K562 (cell line): ENCODE measurements around the gene LZTR1. TPM values are rescaled to one million over a fixed set of nuclear protein-coding genes. Genes with fewer than 3 reads are reported as not detected.
A peak's percentile ranks its signal among the peaks of the same experiment; 100 is the strongest.

Source experiments
- ATAC-seq: fragments of 200-7000 bp; cut with Tn5 transposase; 3 replicates; pipeline ENCODE4 v1.9.1; 2020; ENCODE audit warnings: moderate library complexity
- BruUV-seq: library from RNA; stranded (reverse); fragments of 400-500 nt; replicated peaks from 2 replicates; lab custom pipeline; 2021; lab: Mats Ljungman, UMichigan
- CTCF ChIA-PET: fragments of 300-600 bp; formaldehyde crosslinking; extraction: SDS; loops from one replicate; lab custom pipeline; 2021; ENCODE audit warnings: low intra/inter-chr PET ratio; lab: Yijun Ruan, JAX
- POLR2A ChIA-PET: fragments of 300-600, 350-650 bp; sonication (Branson Sonifier 250); formaldehyde crosslinking; extraction: SDS; loops from one replicate; lab custom pipeline; 2021; ENCODE audit warnings: antibody characterized with exemption, inconsistent platforms; lab: Yijun Ruan, JAX
- DNase-seq, 4 experiments: peaks; one replicate each; pipeline versions ENCODE4 v3.0.0 to v3.0.0-alpha.2; 2011 to 2018; ENCODE audit warnings: low spot score in 3 of 4, mixed read lengths in 3 of 4; ENCODE audit errors: extremely low read depth in 1 of 4
- FAIRE-seq: peaks from 2 replicates; lab custom pipeline; 2011; peaks lifted over from hg19 to GRCh38; lab: Jason Lieb, UNC
- H2AFZ ChIP-seq: 2 replicates; pipeline ENCODE4 v1.6.0; 2011; ENCODE audit warnings: low read depth, low read length, control low read depth, inconsistent platforms
- H3K27ac ChIP-seq: fragments of 200-600 bp; 3 replicates; pipeline ENCODE4 v1.8.0; 2011; ENCODE audit warnings: low read depth, mild to moderate bottlenecking, control low read depth, inconsistent platforms, low read length, moderate library complexity, mixed read lengths; ENCODE audit errors: extremely low read depth
- H3K27me3 ChIP-seq, 2 experiments: fragments of 300-600 bp in 1 of 2; 2 replicates in 1 of 2; 3 replicates in 1 of 2; pipeline versions ENCODE4 v1.6.0 to v1.8.0; 2011; ENCODE audit warnings: inconsistent platforms in 2 of 2, low read length in 2 of 2, mild to moderate bottlenecking in 1 of 2, mixed read lengths in 1 of 2, moderate library complexity in 1 of 2; ENCODE audit not compliant: control insufficient read depth in 2 of 2, insufficient read depth in 2 of 2
- H3K36me3 ChIP-seq: fragments of 300-600 bp; 3 replicates; pipeline ENCODE4 v1.8.0; 2011; ENCODE audit warnings: mild to moderate bottlenecking, low read length, inconsistent platforms; ENCODE audit not compliant: control insufficient read depth, insufficient read depth
- H3K4me1 ChIP-seq, 2 experiments: fragments of 200-600 bp in 1 of 2; replicated peaks in 1 of 2; 2 replicates in 1 of 2; 3 replicates in 1 of 2; pipeline versions ENCODE4 v1.5.1 to v1.8.0; 2011; ENCODE audit warnings: inconsistent platforms in 2 of 2, low read length in 2 of 2, mild to moderate bottlenecking in 1 of 2, mixed read lengths in 1 of 2, moderate library complexity in 1 of 2; ENCODE audit not compliant: control insufficient read depth in 2 of 2, insufficient read depth in 2 of 2
- H3K4me2 ChIP-seq: 2 replicates; pipeline ENCODE4 v1.6.1; 2011; ENCODE audit warnings: low read length, control low read depth, inconsistent platforms, mixed read lengths; ENCODE audit not compliant: insufficient read depth
- H3K4me3 ChIP-seq: fragments of 200-600 bp; sonication (generic), shearing (Covaris generic); 2 replicates; pipeline ENCODE4 v1.5.1; 2016; ENCODE audit warnings: control low read depth, inconsistent platforms
- H3K79me2 ChIP-seq: fragments of 200-600 bp; 3 replicates; pipeline ENCODE4 v1.8.0; 2011; ENCODE audit warnings: low read length, inconsistent platforms; ENCODE audit not compliant: control insufficient read depth, insufficient read depth
- H3K9ac ChIP-seq, 2 experiments: 2 replicates each; pipeline versions ENCODE4 v1.6.0 to v1.6.1; 2011; ENCODE audit warnings: low read depth in 2 of 2, low read length in 2 of 2, control low read depth in 1 of 2, inconsistent platforms in 1 of 2, mild to moderate bottlenecking in 1 of 2, mixed read lengths in 1 of 2; ENCODE audit not compliant: insufficient read depth in 1 of 2
- H3K9me1 ChIP-seq: one replicate; pipeline ENCODE4 v1.6.0; 2011; ENCODE audit warnings: inconsistent platforms, mild to moderate bottlenecking, low read length, moderate library complexity; ENCODE audit not compliant: control insufficient read depth, insufficient read depth
- H3K9me3 ChIP-seq: replicated peaks from 2 replicates; pipeline ENCODE4 v1.5.1; 2011; ENCODE audit warnings: low read depth, low read length, inconsistent platforms; ENCODE audit not compliant: control insufficient read depth, insufficient read depth
- H4K20me1 ChIP-seq: replicated peaks from 2 replicates; pipeline ENCODE4 v1.6.1; 2011; ENCODE audit warnings: low read length, inconsistent platforms, mixed read lengths; ENCODE audit not compliant: control insufficient read depth, insufficient read depth
- ARID2 ChIP-seq: fragments of 450-650 bp; IDR thresholded peaks from 2 replicates; pipeline ENCODE4 v1.6.1; 2017; ENCODE audit warnings: antibody characterized with exemption, mild to moderate bottlenecking
- CHCHD3 ChIP-seq: fragments of 250-450 bp; sonication (Bioruptor Pico); IDR thresholded peaks from 2 replicates; pipeline ENCODE4 v2.1.2; 2022; ENCODE audit warnings: mild to moderate bottlenecking
- CHD4 ChIP-seq: fragments of 200-600 bp; sonication (generic); IDR thresholded peaks from 3 replicates; pipeline ENCODE4 v1.6.1; 2012; ENCODE audit warnings: low read depth, mild to moderate bottlenecking, mixed read lengths, low read length, inconsistent platforms; ENCODE audit not compliant: insufficient read depth, insufficient replicate concordance, poor library complexity, severe bottlenecking
- CREM ChIP-seq: IDR thresholded peaks from 2 replicates; pipeline ENCODE4 v1.6.1; 2014; ENCODE audit warnings: antibody characterized with exemption, low read depth
- KDM1A ChIP-seq, 2 experiments: fragments of 450-650 bp; IDR thresholded peaks; 2 replicates each; pipeline ENCODE4 v1.6.1; 2016; ENCODE audit warnings: mild to moderate bottlenecking in 2 of 2
- POLR3G ChIP-seq: IDR thresholded peaks from 2 replicates; pipeline ENCODE4 v1.6.1; 2011; ENCODE audit not compliant: insufficient read length, insufficient replicate concordance; ENCODE audit errors: extremely low read depth
- PTRF ChIP-seq: fragments of 450-650 bp; IDR thresholded peaks from 2 replicates; pipeline ENCODE4 v1.6.1; 2016; ENCODE audit warnings: mild to moderate bottlenecking, missing genetic modification characterization, missing compliant biosample characterization
- TGIF2 ChIP-seq: sonication (generic); formaldehyde crosslinking; IDR thresholded peaks from 2 replicates; pipeline ENCODE4 v1.8.1; 2022; ENCODE audit warnings: mild to moderate bottlenecking, missing genetic modification reagents, moderate library complexity
- ZBTB17 ChIP-seq: fragments of 450-650 bp; formaldehyde crosslinking; IDR thresholded peaks from 2 replicates; pipeline ENCODE4 v1.4.0; 2020; ENCODE audit warnings: mild to moderate bottlenecking
- ZNF445 ChIP-seq: fragments of 250-450 bp; sonication (Bioruptor Pico); IDR thresholded peaks from 2 replicates; pipeline ENCODE4 v1.4.0; 2020; ENCODE audit warnings: low read depth, mild to moderate bottlenecking, moderate library complexity
- ZNF507 ChIP-seq: conservative IDR thresholded peaks from 2 replicates; pipeline ENCODE4 v1.6.1; 2017; ENCODE audit warnings: missing genetic modification characterization, missing compliant biosample characterization
- WGBS: fragments of 100-300 bp; shearing (Covaris generic); methylation state at CpG from one replicate; pipeline ENCODE4 v1.1.6; 2016; ENCODE audit warnings: low coverage, mixed read lengths; ENCODE audit not compliant: insufficient coverage; ENCODE audit errors: missing lambda C conversion rate; 5-methylcytosine and 5-hydroxymethylcytosine counted together
- in situ Hi-C: fragments of 300-500 bp; cut with MboI; formaldehyde crosslinking; loops from 4 replicates; pipeline ENCODE4 v1.15.0; 2018; ENCODE audit warnings: inconsistent platforms, mixed read lengths
- intact Hi-C: fragments of 100-400 bp; cut with micrococcal nuclease; formaldehyde crosslinking; loops from 2 replicates; pipeline ENCODE4 v1.14.2; 2022
- polyA plus RNA-seq, 8 experiments: library from polyadenylated mRNA; depleted of rRNA in 4 of 8; stranded (reverse) in 5 of 8; unstranded in 3 of 8; fragments of >200 nt; fragmentation: Nextera tagmentation in 2 of 8; fragmentation: Illumina TruSeq in 1 of 8; extraction: Ambion mirVana in 2 of 8; extraction: Trizol in 1 of 8; gene quantifications; 2 replicates each; pipeline versions ENCODE4 v1.2.1 to v1.2.3, GENCODE V29; 2011 to 2014; ENCODE audit warnings: inconsistent platforms in 1 of 8, missing spikeins in 1 of 8
- total RNA-seq, 7 experiments: library from RNA; depleted of rRNA in 6 of 7; stranded (reverse); fragments of >200 nt in 6 of 7; fragmentation: Illumina TruSeq in 2 of 7; extraction: Trizol in 2 of 7; gene quantifications; 2 replicates each; pipeline versions ENCODE4 v1.2.1 to v1.2.3, GENCODE V29; 2011 to 2021; ENCODE audit warnings: low replicate concordance in 1 of 7
- TF ChIP-seq, protein P1 (sequence below): sonication (generic); formaldehyde crosslinking; IDR thresholded peaks from 2 replicates; pipeline ENCODE4 v1.9.0; 2022; ENCODE audit warnings: mild to moderate bottlenecking, missing genetic modification reagents
- TF ChIP-seq, protein P2 (sequence below): fragments of 250-450 bp; sonication (Bioruptor Pico); IDR thresholded peaks from 2 replicates; pipeline ENCODE4 v1.9.0; 2021; ENCODE audit warnings: mild to moderate bottlenecking, inconsistent platforms
- TF ChIP-seq, protein P3 (sequence below): fragments of 250-450 bp; sonication (Bioruptor Pico); IDR thresholded peaks from 2 replicates; pipeline ENCODE4 v1.5.0; 2021
- TF ChIP-seq, protein P4 (sequence below): fragments of 450-650 bp; formaldehyde crosslinking; IDR thresholded peaks from 2 replicates; pipeline ENCODE4 v1.4.0; 2020; ENCODE audit warnings: mild to moderate bottlenecking, moderate library complexity

The LZTR1 gene
- total and polyA plus RNA-seq, 9 of the 15 experiments (the other 6 are each of a cell fraction or from before 2014, with no cell fraction given) = 2.2 to 135 (median 63.0) TPM

DNA sequence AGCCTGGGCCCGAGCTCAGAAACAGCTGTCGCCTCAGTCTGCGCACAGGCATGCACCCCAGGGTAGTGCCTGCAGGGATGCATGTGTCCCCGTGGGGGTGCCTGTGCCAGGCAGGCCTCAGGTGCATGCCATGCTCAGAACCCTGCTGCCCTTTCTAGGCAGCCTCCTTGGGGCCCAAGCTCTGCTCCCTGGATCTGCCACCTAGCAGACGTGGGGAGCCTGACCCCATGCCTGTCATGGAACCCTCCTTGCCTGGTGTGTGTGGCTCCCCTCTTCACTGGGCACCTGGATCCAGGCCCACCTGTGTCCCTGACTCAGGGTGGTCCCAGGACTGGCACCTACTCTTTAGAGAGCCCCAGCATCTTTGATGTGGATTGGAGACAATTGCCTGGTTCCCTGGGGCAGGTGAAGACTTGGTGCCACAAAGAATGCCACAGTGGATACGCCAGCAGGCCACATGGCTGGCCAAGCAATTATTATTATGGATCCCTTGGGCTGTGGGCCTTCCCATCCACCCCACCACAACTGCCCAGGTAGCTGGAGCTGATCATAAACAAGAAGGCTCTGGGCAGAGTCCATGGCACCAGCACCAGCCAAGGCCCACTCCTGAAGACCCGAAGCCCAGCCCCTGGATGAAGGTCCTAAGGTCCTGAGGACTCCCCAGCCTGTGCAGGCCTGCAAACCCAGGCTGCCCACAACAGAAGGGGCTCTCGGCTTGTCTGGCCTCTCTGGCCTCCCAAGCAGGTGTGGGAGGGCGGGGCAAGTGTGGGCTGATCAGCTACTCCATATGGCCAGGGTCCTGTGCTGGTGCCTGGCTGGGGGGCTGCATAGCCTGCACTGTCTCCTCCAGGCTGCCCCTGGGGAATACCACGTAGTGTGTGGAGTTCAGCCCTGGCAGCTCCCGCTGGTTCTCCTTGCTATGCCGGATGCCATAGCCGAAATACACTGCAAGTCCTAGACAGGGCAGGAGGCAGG, 46.5 kb downstream of the LZTR1 start:
- in situ Hi-C loops (no loop called here), intact Hi-C loops (no loop called here)
- H4K20me1 ChIP-seq = peaks cover 50% of the 10 kb centered on the region
- peaks cover 45 to 83% of the 10 kb centered on the region in 2 experiments; a peak in 4 of 5 replicates for H3K27me3 ChIP-seq
- peak overlapping the region in 1 of 2 experiments; percentile 54; a peak in 2 of 4 replicates for H3K9ac ChIP-seq
- H2AFZ ChIP-seq = no peak overlapping the region
- H3K36me3 ChIP-seq = no peaks in the 10 kb centered on the region
- DNase-seq (no peak), FAIRE-seq (no peak), ATAC-seq (no peak)
- ChIA-PET CTCF (no interaction called here), POLR2A (interaction anchor here (0.6 to 10.2 kb wide), 10 partner anchors 10 to 1990 kb away, joined by 3 to 120 read pairs (median 4); partner anchors contain the start of genes LRRC74B, P2RX6 and THAP7)
- peaks cover 4% of the 10 kb centered on the region for H3K9me1 ChIP-seq
- no peaks in the 10 kb centered on the region for H3K9me3 ChIP-seq
- no TSS peak for BruUV-seq
- no peak overlapping the region for H3K27ac ChIP-seq
- H3K79me2 ChIP-seq = no peaks in the 10 kb centered on the region
- peaks cover 0 to 61% of the 10 kb centered on the region in 2 experiments; a peak in 4 of 5 replicates for H3K4me1 ChIP-seq
- WGBS = 8% methylated on average over 13 of the region's 13 CpGs
- H3K4me3 ChIP-seq = no peak overlapping the region
- H3K4me2 ChIP-seq = no peak overlapping the region
- TF ChIP-seq ZNF445 (CRISPR knock-in tag) = no peak
- TF ChIP-seq, protein P1, sequence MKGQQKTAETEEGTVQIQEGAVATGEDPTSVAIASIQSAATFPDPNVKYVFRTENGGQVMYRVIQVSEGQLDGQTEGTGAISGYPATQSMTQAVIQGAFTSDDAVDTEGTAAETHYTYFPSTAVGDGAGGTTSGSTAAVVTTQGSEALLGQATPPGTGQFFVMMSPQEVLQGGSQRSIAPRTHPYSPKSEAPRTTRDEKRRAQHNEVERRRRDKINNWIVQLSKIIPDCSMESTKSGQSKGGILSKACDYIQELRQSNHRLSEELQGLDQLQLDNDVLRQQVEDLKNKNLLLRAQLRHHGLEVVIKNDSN = no peak
- TF ChIP-seq PTRF (tag) = no peak
- TF ChIP-seq, protein P2, sequence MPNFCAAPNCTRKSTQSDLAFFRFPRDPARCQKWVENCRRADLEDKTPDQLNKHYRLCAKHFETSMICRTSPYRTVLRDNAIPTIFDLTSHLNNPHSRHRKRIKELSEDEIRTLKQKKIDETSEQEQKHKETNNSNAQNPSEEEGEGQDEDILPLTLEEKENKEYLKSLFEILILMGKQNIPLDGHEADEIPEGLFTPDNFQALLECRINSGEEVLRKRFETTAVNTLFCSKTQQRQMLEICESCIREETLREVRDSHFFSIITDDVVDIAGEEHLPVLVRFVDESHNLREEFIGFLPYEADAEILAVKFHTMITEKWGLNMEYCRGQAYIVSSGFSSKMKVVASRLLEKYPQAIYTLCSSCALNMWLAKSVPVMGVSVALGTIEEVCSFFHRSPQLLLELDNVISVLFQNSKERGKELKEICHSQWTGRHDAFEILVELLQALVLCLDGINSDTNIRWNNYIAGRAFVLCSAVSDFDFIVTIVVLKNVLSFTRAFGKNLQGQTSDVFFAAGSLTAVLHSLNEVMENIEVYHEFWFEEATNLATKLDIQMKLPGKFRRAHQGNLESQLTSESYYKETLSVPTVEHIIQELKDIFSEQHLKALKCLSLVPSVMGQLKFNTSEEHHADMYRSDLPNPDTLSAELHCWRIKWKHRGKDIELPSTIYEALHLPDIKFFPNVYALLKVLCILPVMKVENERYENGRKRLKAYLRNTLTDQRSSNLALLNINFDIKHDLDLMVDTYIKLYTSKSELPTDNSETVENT (CRISPR knock-in tag) = peak; percentile 24; the same call in 1 of the 2 replicates
- no peak for TF ChIP-seq CHCHD3 (CRISPR knock-in tag)
- TF ChIP-seq TGIF2 (CRISPR knock-in tag) = no peak
- TF ChIP-seq ZNF507 = no peak
- TF ChIP-seq, protein P3, sequence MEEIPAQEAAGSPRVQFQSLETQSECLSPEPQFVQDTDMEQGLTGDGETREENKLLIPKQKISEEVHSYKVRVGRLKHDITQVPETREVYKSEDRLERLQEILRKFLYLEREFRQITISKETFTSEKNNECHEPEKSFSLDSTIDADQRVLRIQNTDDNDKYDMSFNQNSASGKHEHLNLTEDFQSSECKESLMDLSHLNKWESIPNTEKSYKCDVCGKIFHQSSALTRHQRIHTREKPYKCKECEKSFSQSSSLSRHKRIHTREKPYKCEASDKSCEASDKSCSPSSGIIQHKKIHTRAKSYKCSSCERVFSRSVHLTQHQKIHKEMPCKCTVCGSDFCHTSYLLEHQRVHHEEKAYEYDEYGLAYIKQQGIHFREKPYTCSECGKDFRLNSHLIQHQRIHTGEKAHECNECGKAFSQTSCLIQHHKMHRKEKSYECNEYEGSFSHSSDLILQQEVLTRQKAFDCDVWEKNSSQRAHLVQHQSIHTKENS = no peak
- TF ChIP-seq CREM = no peak
- no peak for TF ChIP-seq KDM1A (IDR thresholded peaks at IDR 0.05)
- no peak for TF ChIP-seq CHD4
- TF ChIP-seq POLR3G = no peak
- TF ChIP-seq, protein P4, sequence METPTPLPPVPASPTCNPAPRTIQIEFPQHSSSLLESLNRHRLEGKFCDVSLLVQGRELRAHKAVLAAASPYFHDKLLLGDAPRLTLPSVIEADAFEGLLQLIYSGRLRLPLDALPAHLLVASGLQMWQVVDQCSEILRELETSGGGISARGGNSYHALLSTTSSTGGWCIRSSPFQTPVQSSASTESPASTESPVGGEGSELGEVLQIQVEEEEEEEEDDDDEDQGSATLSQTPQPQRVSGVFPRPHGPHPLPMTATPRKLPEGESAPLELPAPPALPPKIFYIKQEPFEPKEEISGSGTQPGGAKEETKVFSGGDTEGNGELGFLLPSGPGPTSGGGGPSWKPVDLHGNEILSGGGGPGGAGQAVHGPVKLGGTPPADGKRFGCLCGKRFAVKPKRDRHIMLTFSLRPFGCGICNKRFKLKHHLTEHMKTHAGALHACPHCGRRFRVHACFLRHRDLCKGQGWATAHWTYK (CRISPR knock-in tag) = no peak
- TF ChIP-seq ZBTB17 = no peak
- TF ChIP-seq ARID2 = no peak
